AG09309 (cell line): ENCODE results near the gene PARD6A.

Source experiments
- DNase-seq: peaks from one replicate; pipeline ENCODE4 v3.0.0-alpha.2; 2010; ENCODE audit warnings: low read depth
- H3K4me3 ChIP-seq: 2 replicates; pipeline ENCODE4 v1.5.1; 2011; ENCODE audit warnings: mild to moderate bottlenecking, low read depth, low read length, moderate library complexity; ENCODE audit not compliant: control insufficient read depth
- TF ChIP-seq, protein P1 (sequence below): IDR thresholded peaks from 2 replicates; pipeline ENCODE4 v1.5.1; 2011; ENCODE audit warnings: mild to moderate bottlenecking, low read depth, low read length, inconsistent platforms; ENCODE audit not compliant: insufficient read depth, control insufficient read depth; ENCODE audit errors: missing control alignments

PARD6A gene

DNA sequence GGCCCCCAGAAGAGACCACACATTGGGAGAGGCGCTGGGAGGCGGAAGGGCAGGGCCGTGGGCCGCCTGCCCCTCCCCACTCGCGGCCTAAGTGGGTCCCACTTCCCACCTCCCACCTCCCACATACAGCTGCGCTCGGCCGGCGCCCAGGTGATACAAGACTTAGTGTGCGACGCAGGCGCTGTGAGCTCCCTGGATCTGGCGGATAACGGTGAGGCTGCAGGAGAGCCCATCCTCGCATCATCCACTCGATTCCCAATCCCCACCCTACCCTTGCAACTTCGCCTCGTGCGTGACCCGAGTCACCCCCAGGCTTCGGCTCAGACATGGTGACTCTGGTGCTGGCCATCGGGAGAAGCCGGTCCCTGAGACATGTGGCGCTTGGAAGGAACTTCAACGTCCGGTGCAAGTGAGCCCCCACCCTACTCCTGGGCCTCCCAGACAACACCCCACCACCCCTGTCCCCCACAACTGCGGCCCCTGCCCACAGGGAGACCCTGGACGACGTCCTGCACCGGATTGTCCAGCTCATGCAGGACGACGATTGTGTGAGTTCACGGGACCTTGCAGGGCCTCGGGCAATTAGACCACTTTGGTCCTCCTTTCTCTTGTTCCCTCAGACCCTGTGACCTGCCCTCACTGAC, 11.9 kb upstream of the PARD6A start:
- no peak for DNase-seq
- H3K4me3 ChIP-seq, result no peak overlapping the region
- TF ChIP-seq, protein P1, sequence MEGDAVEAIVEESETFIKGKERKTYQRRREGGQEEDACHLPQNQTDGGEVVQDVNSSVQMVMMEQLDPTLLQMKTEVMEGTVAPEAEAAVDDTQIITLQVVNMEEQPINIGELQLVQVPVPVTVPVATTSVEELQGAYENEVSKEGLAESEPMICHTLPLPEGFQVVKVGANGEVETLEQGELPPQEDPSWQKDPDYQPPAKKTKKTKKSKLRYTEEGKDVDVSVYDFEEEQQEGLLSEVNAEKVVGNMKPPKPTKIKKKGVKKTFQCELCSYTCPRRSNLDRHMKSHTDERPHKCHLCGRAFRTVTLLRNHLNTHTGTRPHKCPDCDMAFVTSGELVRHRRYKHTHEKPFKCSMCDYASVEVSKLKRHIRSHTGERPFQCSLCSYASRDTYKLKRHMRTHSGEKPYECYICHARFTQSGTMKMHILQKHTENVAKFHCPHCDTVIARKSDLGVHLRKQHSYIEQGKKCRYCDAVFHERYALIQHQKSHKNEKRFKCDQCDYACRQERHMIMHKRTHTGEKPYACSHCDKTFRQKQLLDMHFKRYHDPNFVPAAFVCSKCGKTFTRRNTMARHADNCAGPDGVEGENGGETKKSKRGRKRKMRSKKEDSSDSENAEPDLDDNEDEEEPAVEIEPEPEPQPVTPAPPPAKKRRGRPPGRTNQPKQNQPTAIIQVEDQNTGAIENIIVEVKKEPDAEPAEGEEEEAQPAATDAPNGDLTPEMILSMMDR, result no peak

DNA sequence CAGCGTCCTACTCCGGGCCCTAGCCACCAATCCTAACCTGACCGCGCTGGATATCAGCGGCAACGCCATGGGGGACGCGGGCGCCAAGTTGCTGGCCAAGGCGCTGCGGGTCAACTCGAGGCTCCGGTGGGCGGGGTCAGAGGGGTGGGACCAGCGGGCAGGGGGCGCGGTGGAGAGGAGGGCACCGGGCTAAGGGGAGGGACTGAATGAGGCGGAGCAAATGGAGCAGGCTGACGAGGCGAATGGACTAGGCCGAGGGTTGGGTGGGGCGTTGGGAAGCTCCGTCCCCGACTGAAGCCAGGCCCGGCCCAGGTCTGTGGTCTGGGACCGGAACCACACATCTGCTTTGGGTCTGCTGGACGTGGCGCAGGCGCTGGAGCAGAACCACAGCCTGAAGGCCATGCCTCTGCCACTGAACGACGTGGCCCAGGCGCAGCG, 11.2 kb upstream of the PARD6A start:
- H3K4me3 ChIP-seq, result no peak overlapping the region
- no peak for DNase-seq
- TF ChIP-seq, protein P1, result no peak

DNA sequence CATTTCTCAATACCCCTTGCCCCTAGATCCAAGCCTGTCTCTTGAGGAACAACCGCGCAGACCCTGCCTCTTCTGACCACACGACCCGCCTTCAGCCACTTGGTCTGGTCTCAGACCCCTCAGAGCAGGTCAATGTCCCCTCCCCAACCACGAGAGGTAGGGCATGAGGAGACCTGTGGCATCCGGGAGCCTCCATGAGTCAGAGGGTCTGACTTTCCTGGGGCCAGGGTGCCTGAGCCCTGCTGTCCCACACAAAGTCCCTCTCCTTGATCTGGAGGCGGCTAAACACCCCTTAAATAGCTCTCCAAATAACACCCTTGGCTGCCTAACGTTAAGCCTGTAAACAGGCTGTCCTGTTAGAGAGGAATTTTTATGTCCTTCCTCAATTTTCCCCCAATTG, 10.7 kb upstream of the PARD6A start:
- DNase-seq, result no peak
- TF ChIP-seq, protein P1, result no peak
- no peak overlapping the region for H3K4me3 ChIP-seq

DNA sequence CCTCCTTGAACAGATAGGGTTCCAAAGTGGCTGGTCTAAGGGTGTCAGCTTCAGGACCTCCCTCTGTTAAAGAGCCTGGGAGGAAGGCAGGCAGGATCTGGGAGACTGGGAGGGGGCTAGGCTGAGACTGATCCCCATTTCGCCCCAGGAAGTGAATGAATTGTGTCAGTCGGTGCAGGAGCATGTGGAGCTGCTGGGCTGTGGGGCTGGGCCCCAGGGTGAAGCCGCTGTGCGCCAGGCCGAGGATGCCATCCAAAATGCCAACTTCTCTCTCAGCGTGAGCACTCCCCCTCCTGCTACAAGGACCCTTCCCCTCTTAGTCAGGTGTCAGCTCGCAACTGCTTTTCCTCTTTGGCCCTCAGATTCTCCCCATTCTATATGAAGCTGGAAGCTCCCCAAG, 9.7 kb upstream of the PARD6A start:
- DNase-seq, result no peak
- TF ChIP-seq, protein P1, result no peak
- no peak overlapping the region for H3K4me3 ChIP-seq

DNA sequence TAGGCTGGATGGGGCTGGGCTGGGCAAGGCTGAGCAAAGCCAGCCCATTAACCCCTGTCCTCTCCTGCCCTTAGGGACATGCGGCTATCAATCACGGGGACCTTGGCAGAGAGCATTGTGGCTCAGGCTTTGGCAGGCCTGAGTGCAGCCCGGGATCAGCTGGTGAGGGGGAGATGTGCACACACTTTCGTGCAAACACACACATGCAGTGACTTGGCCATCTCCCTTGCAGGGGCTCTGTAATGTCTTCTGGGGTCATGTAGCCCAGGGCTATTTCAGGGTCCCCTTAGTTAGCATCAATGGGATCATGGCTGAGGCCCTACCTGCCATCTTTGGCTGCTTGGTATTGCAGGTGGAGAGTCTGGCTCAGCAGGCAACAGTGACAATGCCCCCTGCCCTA, 8.9 kb upstream of the PARD6A start:
- TF ChIP-seq, protein P1, result no peak
- DNase-seq, result no peak
- H3K4me3 ChIP-seq, result no peak overlapping the region

DNA sequence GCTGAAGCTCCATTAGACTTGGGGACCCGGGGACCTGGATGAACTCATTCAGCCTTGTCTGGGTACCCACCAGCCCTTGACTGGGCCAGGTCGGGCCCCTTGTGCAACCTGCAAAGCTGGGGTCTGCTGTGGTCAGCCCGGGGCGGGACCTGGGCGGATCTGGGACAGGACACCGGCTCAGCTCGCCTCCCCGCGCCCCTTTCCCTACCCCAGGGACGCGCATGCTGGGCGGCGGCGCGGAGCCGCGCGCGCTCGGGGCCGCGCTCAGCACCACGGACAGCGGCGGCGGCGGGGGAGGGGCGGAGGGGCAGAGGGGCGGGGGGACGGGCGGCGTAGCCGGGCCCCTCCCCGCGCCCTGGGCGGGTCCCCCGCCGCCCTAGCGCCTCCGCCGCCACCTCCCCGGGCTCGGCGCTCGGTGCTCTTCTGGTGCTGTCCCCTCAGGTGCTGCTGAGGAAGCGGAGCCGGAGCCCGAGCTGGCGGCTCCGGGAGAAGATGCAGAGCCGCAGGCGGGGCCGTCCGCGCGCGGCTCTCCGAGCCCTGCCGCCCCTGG, 8.1 kb upstream of the PARD6A start:
- no peak for DNase-seq
- H3K4me3 ChIP-seq, result peak overlapping the region; percentile 24

More for the DNA sequence above, 8.1 kb upstream of the PARD6A start:
- TF ChIP-seq, protein P1, result no peak
